Measurements from ENCODE around the gene TRIO.

GRCh38 chr5:14526493-14526892 is 383.4 kb downstream of the TRIO start:
- TF ChIP-seq CTCF (IDR thresholded peaks at IDR 0.05) (no peak), POLR2A (IDR thresholded peaks at IDR 0.05) (no peak)
